SK-N-SH (cell line): ENCODE data around the gene CKB. TPM values are rescaled to one million over a fixed set of nuclear protein-coding genes. Genes with fewer than 3 reads are reported as not detected.

Experiments used
- CTCF ChIA-PET: fragments of 300-600, 350-600 bp; formaldehyde crosslinking; extraction: SDS; loops from one replicate; lab custom pipeline; 2021; lab: Yijun Ruan, JAX
- POLR2A ChIA-PET: fragments of 350-600 bp; sonication (Branson Sonifier 250); formaldehyde crosslinking; extraction: SDS; loops from one replicate; lab custom pipeline; 2020; ENCODE audit warnings: antibody characterized with exemption, inconsistent platforms; lab: Yijun Ruan, JAX
- DNase-seq: peaks from one replicate; pipeline ENCODE4 v3.0.0; 2012
- H2AFZ ChIP-seq: fragments of 200-600 bp; sonication (generic); 2 replicates; pipeline ENCODE4 v1.8.1; 2016; ENCODE audit warnings: antibody characterized with exemption, mild to moderate bottlenecking, low read depth
- H3F3A ChIP-seq: fragments of 200-600 bp; sonication (generic); replicated peaks from 2 replicates; pipeline ENCODE3; 2016; ENCODE audit warnings: antibody characterized with exemption, mild to moderate bottlenecking; ENCODE audit not compliant: insufficient read depth
- H3K27ac ChIP-seq, 2 experiments: fragments of 200-500 bp in 1 of 2; fragments of 200-600 bp in 1 of 2; sonication (Bioruptor generic) in 1 of 2; sonication (generic), shearing (Covaris generic) in 1 of 2; 2 replicates each; pipeline versions ENCODE4 v1.5.1 to v1.6.1; 2014 to 2016; ENCODE audit warnings: low read depth in 2 of 2, inconsistent platforms in 1 of 2, low read length in 1 of 2, mild to moderate bottlenecking in 1 of 2, mixed read lengths in 1 of 2
- H3K27me3 ChIP-seq: fragments of 200-600 bp; sonication (generic), shearing (Covaris generic); 2 replicates; pipeline ENCODE4 v1.6.1; 2016; ENCODE audit warnings: mixed run types; ENCODE audit not compliant: insufficient read depth
- H3K36me3 ChIP-seq, 2 experiments: fragments of 200-500 bp in 1 of 2; fragments of 200-600 bp in 1 of 2; sonication (Bioruptor generic) in 1 of 2; sonication (generic) in 1 of 2; replicated peaks in 1 of 2; 2 replicates each; pipeline versions ENCODE3 to v1.5.1; 2014 to 2016; ENCODE audit warnings: low read length in 1 of 2, mild to moderate bottlenecking in 1 of 2; ENCODE audit not compliant: insufficient read depth in 2 of 2, control insufficient read depth in 1 of 2
- H3K4me1 ChIP-seq, 2 experiments: fragments of 200-500 bp in 1 of 2; fragments of 200-600 bp in 1 of 2; sonication (Bioruptor generic) in 1 of 2; sonication (generic), shearing (Covaris generic) in 1 of 2; 2 replicates each; pipeline versions ENCODE4 v1.5.1 to v1.6.1; 2014 to 2016; ENCODE audit warnings: low read depth in 1 of 2, low read length in 1 of 2, mixed run types in 1 of 2; ENCODE audit not compliant: insufficient read depth in 2 of 2, control insufficient read depth in 1 of 2
- H3K4me2 ChIP-seq: fragments of 200-600 bp; sonication (generic), shearing (Covaris generic); 2 replicates; pipeline ENCODE4 v1.6.1; 2017; ENCODE audit warnings: mixed run types
- H3K4me3 ChIP-seq, 2 experiments: fragments of 200-500 bp in 1 of 2; fragments of 200-600 bp in 1 of 2; sonication (Bioruptor generic) in 1 of 2; sonication (generic), shearing (Covaris generic) in 1 of 2; 2 replicates each; pipeline versions ENCODE4 v1.5.1 to v1.8.1; 2014 to 2016; ENCODE audit warnings: low read depth in 2 of 2, inconsistent platforms in 1 of 2, low read length in 1 of 2, mild to moderate bottlenecking in 1 of 2, mixed read lengths in 1 of 2, moderate library complexity in 1 of 2
- H3K79me2 ChIP-seq: fragments of 200-600 bp; sonication (generic); 2 replicates; pipeline ENCODE4 v1.8.1; 2017; ENCODE audit warnings: mild to moderate bottlenecking; ENCODE audit not compliant: insufficient read depth
- H3K9ac ChIP-seq: fragments of 200-600 bp; sonication (generic); 2 replicates; pipeline ENCODE4 v1.6.1; 2017; ENCODE audit warnings: mixed run types
- H3K9me2 ChIP-seq: fragments of 200-600 bp; sonication (generic); 2 replicates; pipeline ENCODE4 v1.6.1; 2017; ENCODE audit warnings: mixed run types
- H3K9me3 ChIP-seq: fragments of 200-600 bp; sonication (generic); 2 replicates; pipeline ENCODE4 v1.6.1; 2017; ENCODE audit warnings: mixed run types, mild to moderate bottlenecking, moderate library complexity
- H4K20me1 ChIP-seq: fragments of 200-600 bp; sonication (generic); 2 replicates; pipeline ENCODE4 v1.6.1; 2017; ENCODE audit warnings: mild to moderate bottlenecking, mixed run types; ENCODE audit not compliant: insufficient read depth
- CTCF ChIP-seq: fragments of 200-600 bp; sonication (generic); IDR thresholded peaks from 2 replicates; pipeline ENCODE4 v1.6.1; 2017; ENCODE audit warnings: antibody characterized with exemption, mild to moderate bottlenecking, moderate library complexity
- EP300 ChIP-seq, 2 experiments: IDR thresholded peaks; 2 replicates each; pipeline versions ENCODE4 v1.4.0 to v1.6.1; 2012; ENCODE audit warnings: borderline replicate concordance in 1 of 2, low read depth in 1 of 2, low read length in 1 of 2
- EZH2phosphoT487 ChIP-seq: fragments of 200-600 bp; sonication (generic); IDR thresholded peaks from 2 replicates; pipeline ENCODE4 v1.6.1; 2017; ENCODE audit warnings: low read depth, mixed run types, mild to moderate bottlenecking, antibody characterized with exemption, moderate library complexity, borderline replicate concordance
- FOSL2 ChIP-seq: IDR thresholded peaks from 2 replicates; pipeline ENCODE4 v1.4.0; 2012; ENCODE audit warnings: low read depth, mild to moderate bottlenecking, moderate library complexity, borderline replicate concordance
- FOXJ3 ChIP-seq: sonication (generic); formaldehyde crosslinking; IDR thresholded peaks from 2 replicates; pipeline ENCODE4 v1.5.1; 2020; ENCODE audit warnings: mild to moderate bottlenecking, missing genetic modification reagents
- GABPA ChIP-seq: IDR thresholded peaks from 2 replicates; pipeline ENCODE4 v1.4.0; 2012; ENCODE audit warnings: low read depth, mild to moderate bottlenecking
- GATA2 ChIP-seq: sonication (generic); formaldehyde crosslinking; IDR thresholded peaks from 2 replicates; pipeline ENCODE4 v1.5.0; 2020; ENCODE audit warnings: mild to moderate bottlenecking, missing genetic modification reagents
- IRF3 ChIP-seq: fragments of 150-350 bp; IDR thresholded peaks from 2 replicates; pipeline ENCODE4 v1.6.1; 2016; ENCODE audit warnings: mild to moderate bottlenecking, low read depth, low read length
- JUND ChIP-seq: IDR thresholded peaks from 2 replicates; pipeline ENCODE4 v1.4.0; 2012
- MEF2A ChIP-seq: IDR thresholded peaks from 2 replicates; pipeline ENCODE4 v1.4.0; 2012; ENCODE audit warnings: low read depth, borderline replicate concordance
- NFIC ChIP-seq: IDR thresholded peaks from 2 replicates; pipeline ENCODE4 v1.4.0; 2012; ENCODE audit warnings: borderline replicate concordance
- NRF1 ChIP-seq: IDR thresholded peaks from 2 replicates; pipeline ENCODE4 v1.6.1; 2012; ENCODE audit warnings: low read depth, mild to moderate bottlenecking, low read length
- PBX3 ChIP-seq: IDR thresholded peaks from 2 replicates; pipeline ENCODE4; 2012
- POLR2AphosphoS5 ChIP-seq: IDR thresholded peaks from 2 replicates; pipeline ENCODE4 v1.6.1; 2012; ENCODE audit warnings: low read depth, low read length
- RAD21 ChIP-seq: IDR thresholded peaks from 2 replicates; pipeline ENCODE4 v1.6.1; 2012; ENCODE audit warnings: mild to moderate bottlenecking, low read length
- RCOR1 ChIP-seq: fragments of 150-350 bp; IDR thresholded peaks from 2 replicates; pipeline ENCODE4 v1.6.1; 2017; ENCODE audit warnings: antibody characterized with exemption, low read length
- RFX5 ChIP-seq: IDR thresholded peaks from 2 replicates; pipeline ENCODE4 v1.6.1; 2012; ENCODE audit warnings: mild to moderate bottlenecking, improper control_type of control experiment, low read length
- RXRA ChIP-seq: IDR thresholded peaks from 2 replicates; pipeline ENCODE4 v1.4.0; 2012; ENCODE audit warnings: low read depth, mild to moderate bottlenecking, borderline replicate concordance
- SMC3 ChIP-seq: IDR thresholded peaks from 2 replicates; pipeline ENCODE4 v1.6.1; 2012; ENCODE audit warnings: low read depth, low read length, improper control_type of control experiment
- TAF1 ChIP-seq: IDR thresholded peaks from 2 replicates; pipeline ENCODE4 v1.6.1; 2012; ENCODE audit warnings: low read depth, mild to moderate bottlenecking, low read length, moderate library complexity, borderline replicate concordance
- TCF12 ChIP-seq: IDR thresholded peaks from 2 replicates; pipeline ENCODE4 v1.4.0; 2012
- TEAD4 ChIP-seq: IDR thresholded peaks from 2 replicates; pipeline ENCODE4 v1.4.0; 2012; ENCODE audit warnings: mild to moderate bottlenecking, borderline replicate concordance; ENCODE audit not compliant: insufficient read depth
- YY1 ChIP-seq: IDR thresholded peaks from 2 replicates; pipeline ENCODE4 v1.4.0; 2012; ENCODE audit warnings: low read depth, mild to moderate bottlenecking
- ZBTB33 ChIP-seq: IDR thresholded peaks from 2 replicates; pipeline ENCODE4 v1.4.0; 2012; ENCODE audit warnings: low read depth, borderline replicate concordance
- WGBS: methylation state at CpG from one replicate; pipeline ENCODE4 v1.1.6; 2017; ENCODE audit warnings: low lambda C conversion rate; 5-methylcytosine and 5-hydroxymethylcytosine counted together
- polyA plus RNA-seq, 3 experiments: library from polyadenylated mRNA; depleted of rRNA; stranded (reverse); fragments of >200 nt; gene quantifications; 2 replicates each; pipeline ENCODE4 v1.2.3, GENCODE V29; 2012

The CKB gene
- polyA plus RNA-seq, 1 of the 3 experiments (the other 2 are of a cell fraction): 53.0 TPM

GRCh38 chr14:103533137-103533998, 10.7 kb upstream of the CKB start (continued):
- TF ChIP-seq TAF1 (no peak), RXRA (no peak), EP300 (IDR thresholded peaks at IDR 0.05; ENCODE audit: borderline replicate concordance in 1 of 2, low read depth in 1 of 2, low read length in 1 of 2) (no peak), MEF2A (no peak), POLR2AphosphoS5 (no peak), CTCF (no peak), NRF1 (no peak), NFIC (no peak), SMC3 (no peak), TEAD4 (no peak), RFX5 (no peak)

- Histone ChIP-seq H3K79me2 (peaks cover 36% of the 10 kb centered on the region), H3K4me2 (no peak overlapping the region), H3K9me2 (no peaks in the 10 kb centered on the region), H2AFZ (no peak overlapping the region), H3K4me1 (peaks cover 9 to 25% of the 10 kb centered on the region in 2 experiments; a peak in 1 of 4 replicates), H3K9me3 (no peaks in the 10 kb centered on the region), H3K27ac (no peak overlapping the region), H3K9ac (no peak overlapping the region), H3F3A (peaks cover 3% of the 10 kb centered on the region), H3K4me3 (no peak overlapping the region), H4K20me1 (peaks cover 9% of the 10 kb centered on the region; the same call in 1 of the 2 replicates), H3K27me3 (no peaks in the 10 kb centered on the region), H3K36me3 (peaks cover 0 to 32% of the 10 kb centered on the region in 2 experiments)
- no peak for DNase-seq
- CTCF ChIA-PET: interaction anchor here (2.0 to 8.5 kb wide), 3 partner anchors 11 to 14 kb away, joined by 9 to 52 read pairs (median 14); partner anchors contain the start of gene CKB
- POLR2A ChIA-PET: interaction anchor here (1.3 to 1.4 kb wide), 2 partner anchors 10 to 11 kb away, joined by 4 to 5 read pairs; partner anchors contain the start of gene CKB
- 88% methylated on average over 12 of the region's 32 CpGs for WGBS
- TF ChIP-seq GABPA (no peak), PBX3 (no peak), TAF1 (no peak), JUND (no peak), NFIC (no peak), TCF12 (no peak), RXRA (no peak), FOSL2 (no peak), EZH2phosphoT487 (no peak), RCOR1 (no peak), IRF3 (no peak), YY1 (no peak), RAD21 (no peak), GATA2 (CRISPR knock-in tag) (no peak), FOXJ3 (CRISPR knock-in tag) (no peak), ZBTB33 (no peak), SMC3 (no peak)
Measured at GRCh38 chr14:103532216-103533136, 9.8 kb upstream of the CKB start.
